ENCODE data around the gene USP20. TPM values are rescaled to one million over a fixed set of nuclear protein-coding genes. Genes with fewer than 3 reads are reported as not detected.

USP20 gene
- total and polyA plus RNA-seq, 4 experiments from 2014 or later, result 36.5 to 132 (median 89.6) TPM

DNA sequence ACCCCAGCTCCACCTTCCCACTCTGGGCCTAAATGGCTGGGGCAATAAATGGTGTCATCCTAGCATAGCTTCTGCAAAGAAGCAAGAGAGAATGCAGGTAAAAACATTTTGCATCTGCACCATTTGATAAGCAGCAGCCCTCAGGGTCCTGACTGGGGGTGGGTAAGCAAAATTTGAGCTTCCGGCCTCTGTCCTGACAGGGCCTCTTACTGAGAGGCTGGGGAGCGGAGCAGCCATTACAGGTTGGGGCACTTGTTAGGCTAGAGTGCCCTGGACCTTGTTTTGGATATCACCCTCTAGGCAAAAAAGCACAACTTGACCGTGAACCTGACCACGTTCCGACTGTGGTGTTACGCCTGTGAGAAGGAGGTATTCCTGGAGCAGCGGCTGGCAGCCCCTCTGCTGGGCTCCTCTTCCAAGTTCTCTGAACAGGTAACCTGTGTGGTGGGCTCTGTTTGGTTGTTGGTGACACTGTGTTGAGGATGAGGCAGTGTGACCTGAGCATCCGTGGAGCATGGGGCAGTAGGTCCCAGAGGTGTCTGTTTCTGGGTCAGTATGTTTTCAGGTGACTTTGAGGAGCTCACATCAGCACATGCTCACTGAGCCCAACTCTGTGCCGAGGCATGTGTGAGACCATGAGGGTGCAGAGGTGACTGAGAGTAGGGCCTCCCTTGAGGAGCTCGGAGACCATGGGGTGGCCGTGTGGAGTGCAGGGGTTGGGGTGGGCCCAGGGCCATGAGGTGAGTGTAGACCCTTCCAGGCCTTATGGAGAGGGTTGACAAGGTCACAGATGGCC lies 23.1 kb downstream of the USP20 start:
- peak overlapping the region; percentile 48 to 93 (median 70) for H3K27ac Mint-ChIP-seq
- no peaks in the 10 kb centered on the region for H3K9me3 ChIP-seq (ENCODE audit: control insufficient read depth in 1 of 2, low read length in 2 of 2)
- no peaks in the 10 kb centered on the region for H3K27me3 Mint-ChIP-seq
- no peaks in the 10 kb centered on the region for H3K27me3 ChIP-seq (ENCODE audit: insufficient read depth, low read length)
- DNase-seq, result no peak
- peaks cover 45% of the 10 kb centered on the region for H3K4me1 ChIP-seq (ENCODE audit: insufficient read depth, low read length)
- intact Hi-C loops (cut with micrococcal nuclease), result no loop called here
- H3K36me3 ChIP-seq (ENCODE audit: insufficient read depth, low read length), result peaks cover 59% of the 10 kb centered on the region
- H3K9me3 Mint-ChIP-seq, result no peaks in the 10 kb centered on the region
- peaks cover 51 to 67% of the 10 kb centered on the region in 2 donors for H3K36me3 Mint-ChIP-seq
- H3K4me3 ChIP-seq (ENCODE audit: low read length in 2 of 2), result no peak overlapping the region
- H3K27ac ChIP-seq (ENCODE audit: low read depth, low read length), result no peak overlapping the region
- no peak overlapping the region for H3K4me3 Mint-ChIP-seq
- POLR2A ChIA-PET (ENCODE audit: partially characterized antibody), result interaction anchor here (0.6 to 16.5 kb wide), 3 partner anchors 12 to 28 kb away, joined by 4 to 423 read pairs (median 4); no protein-coding TSS in a partner anchor
- CTCF ChIA-PET (ENCODE audit: partially characterized antibody), result interaction anchor here (1.0 kb wide), 1 partner anchor 13 kb away, joined by 3 read pairs; no protein-coding TSS in a partner anchor
- H3K4me1 Mint-ChIP-seq, result peaks cover 32 to 56% (median 44%) of the 10 kb centered on the region in 4 donors

DNA sequence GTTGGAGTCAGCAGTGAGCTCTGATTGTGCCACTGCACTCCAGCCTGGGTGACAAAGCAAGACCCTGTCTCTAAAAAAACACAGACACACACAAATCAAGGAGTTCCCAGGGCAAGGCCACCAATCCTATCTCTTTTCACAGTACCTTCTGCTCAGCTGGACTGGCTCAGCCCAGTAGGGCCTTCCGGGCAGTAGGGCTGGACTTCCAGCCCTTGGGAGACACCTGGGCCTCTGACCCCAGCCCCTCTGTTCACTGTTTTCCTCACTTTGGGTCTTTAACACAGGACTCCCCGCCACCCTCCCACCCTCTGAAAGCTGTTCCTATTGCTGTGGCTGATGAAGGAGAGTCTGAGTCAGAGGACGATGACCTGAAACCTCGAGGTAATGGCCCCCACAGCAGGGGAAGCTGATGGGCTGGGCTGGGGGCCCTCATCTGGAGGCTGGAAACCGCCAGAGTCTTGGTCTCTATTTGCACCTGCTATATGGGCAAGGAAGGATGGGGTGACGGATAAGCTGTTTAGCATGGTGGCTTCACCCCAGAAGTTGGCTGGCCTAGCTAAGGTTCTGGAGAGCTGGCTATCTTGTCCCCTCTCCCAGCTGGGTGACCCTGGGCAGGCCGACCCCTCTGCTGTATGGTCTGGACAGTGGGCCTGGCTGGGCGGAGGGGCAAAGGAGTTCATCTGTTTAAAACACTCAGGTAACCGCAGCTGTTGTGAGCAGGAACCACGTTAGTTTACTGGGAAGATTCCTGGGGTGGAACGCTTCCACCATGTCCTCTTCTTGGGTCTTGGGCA lies 25.6 kb downstream of the USP20 start:
- intact Hi-C loops (cut with micrococcal nuclease), result no loop called here
- H3K36me3 ChIP-seq (ENCODE audit: insufficient read depth, low read length), result peaks cover 46% of the 10 kb centered on the region
- no peaks in the 10 kb centered on the region for H3K27me3 ChIP-seq (ENCODE audit: insufficient read depth, low read length)
- H3K9me3 Mint-ChIP-seq, result no peaks in the 10 kb centered on the region
- no peak for DNase-seq
- peak overlapping the region in 1 of 8 donors; percentile 60 for H3K4me3 Mint-ChIP-seq
- H3K9me3 ChIP-seq (ENCODE audit: control insufficient read depth in 1 of 2, low read length in 2 of 2), result no peaks in the 10 kb centered on the region
- H3K4me3 ChIP-seq (ENCODE audit: low read length in 2 of 2), result no peak overlapping the region
- ChIA-PET POLR2A (ENCODE audit: partially characterized antibody) (interaction anchor here (0.6 to 16.5 kb wide), 4 partner anchors 25 to 145 kb away, joined by 3 to 423 read pairs (median 92); partner anchors contain the start of genes C9orf78 and USP20), CTCF (ENCODE audit: partially characterized antibody) (interaction anchor here (1.8 kb wide), 1 partner anchor 24 kb away, joined by 3 read pairs; no protein-coding TSS in a partner anchor)
- H3K27ac ChIP-seq (ENCODE audit: low read depth, low read length), result peak overlapping the region; percentile 32
- peaks cover 38 to 57% of the 10 kb centered on the region in 2 donors for H3K36me3 Mint-ChIP-seq
- H3K4me1 ChIP-seq (ENCODE audit: insufficient read depth, low read length), result peaks cover 60% of the 10 kb centered on the region
- peak overlapping the region in 6 of 7 donors; percentile 30 to 87 (median 79) for H3K27ac Mint-ChIP-seq
- H3K4me1 Mint-ChIP-seq, result peaks cover 28 to 63% (median 44%) of the 10 kb centered on the region in 4 donors
- H3K27me3 Mint-ChIP-seq, result no peaks in the 10 kb centered on the region

DNA sequence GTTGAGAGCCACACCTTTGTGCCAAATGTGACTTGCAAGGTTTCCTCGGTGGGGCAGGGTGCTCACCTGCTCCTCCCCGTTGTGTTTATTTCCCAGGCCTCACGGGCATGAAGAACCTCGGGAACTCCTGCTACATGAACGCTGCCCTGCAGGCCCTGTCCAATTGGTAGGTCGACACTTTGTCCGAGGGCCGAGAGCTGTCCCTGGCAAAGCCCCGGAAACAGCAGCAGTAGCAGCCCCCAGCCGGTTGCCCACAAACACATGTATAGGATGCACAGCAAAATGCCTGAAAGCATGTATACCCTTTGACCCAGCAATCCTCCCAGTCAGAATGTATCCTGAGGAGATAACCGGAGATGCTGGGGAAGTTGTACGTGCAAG lies 26.2 kb downstream of the USP20 start:
- H3K27ac ChIP-seq (ENCODE audit: low read depth, low read length), result peak overlapping the region; percentile 32
- H3K27me3 Mint-ChIP-seq, result no peaks in the 10 kb centered on the region
- ChIA-PET CTCF (ENCODE audit: partially characterized antibody) (interaction anchor here (1.8 kb wide), 1 partner anchor 24 kb away, joined by 3 read pairs; no protein-coding TSS in a partner anchor), POLR2A (ENCODE audit: partially characterized antibody) (interaction anchor here (0.6 to 16.5 kb wide), 3 partner anchors 25 to 238 kb away, joined by 3 to 423 read pairs (median 181); partner anchors contain the start of genes C9orf78 and USP20)
- H3K4me1 Mint-ChIP-seq, result peaks cover 33 to 69% (median 50%) of the 10 kb centered on the region in 4 donors
- H3K9me3 Mint-ChIP-seq, result no peaks in the 10 kb centered on the region
- H3K9me3 ChIP-seq (ENCODE audit: control insufficient read depth in 1 of 2, low read length in 2 of 2), result no peaks in the 10 kb centered on the region
- H3K4me3 ChIP-seq (ENCODE audit: low read length in 2 of 2), result no peak overlapping the region
- peak overlapping the region in 5 of 8 donors; percentile 28 to 71 (median 59) for H3K4me3 Mint-ChIP-seq
- H3K27me3 ChIP-seq (ENCODE audit: insufficient read depth, low read length), result no peaks in the 10 kb centered on the region
- no peak for DNase-seq
- H3K27ac Mint-ChIP-seq, result peak overlapping the region; percentile 72 to 98 (median 87)
- H3K4me1 ChIP-seq (ENCODE audit: insufficient read depth, low read length), result peaks cover 65% of the 10 kb centered on the region
- peaks cover 37 to 56% of the 10 kb centered on the region in 2 donors for H3K36me3 Mint-ChIP-seq
- intact Hi-C loops (cut with micrococcal nuclease), result no loop called here
- peaks cover 40% of the 10 kb centered on the region for H3K36me3 ChIP-seq (ENCODE audit: insufficient read depth, low read length)

DNA sequence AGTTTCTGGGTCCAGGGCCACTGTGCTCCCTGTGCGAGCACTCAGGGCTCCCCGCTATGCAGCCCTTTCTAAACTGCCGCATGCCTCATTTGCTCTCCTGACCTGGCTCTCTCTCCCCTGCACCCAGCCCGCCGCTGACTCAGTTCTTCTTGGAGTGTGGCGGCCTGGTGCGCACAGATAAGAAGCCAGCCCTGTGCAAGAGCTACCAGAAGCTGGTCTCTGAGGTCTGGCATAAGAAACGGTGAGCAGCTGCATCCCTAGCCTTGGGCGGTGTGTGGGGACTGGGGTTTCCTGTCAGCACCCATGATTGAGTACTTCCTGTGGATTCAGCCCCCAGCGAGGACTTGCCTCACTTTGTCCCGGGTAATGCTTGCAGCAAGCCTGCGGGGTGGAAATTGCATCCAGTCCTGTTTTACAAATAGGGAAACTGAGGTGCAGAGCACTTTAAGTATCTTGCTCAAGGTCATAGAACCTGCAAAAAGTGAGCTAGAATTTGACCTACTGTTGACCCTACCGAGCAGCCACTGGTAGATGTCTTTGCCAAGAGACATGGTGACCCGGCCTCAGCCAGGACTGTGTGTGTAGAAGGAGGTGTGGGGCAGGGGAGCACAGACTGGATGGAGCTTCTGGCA lies 27.9 kb downstream of the USP20 start:
- H3K36me3 ChIP-seq (ENCODE audit: insufficient read depth, low read length), result peaks cover 24% of the 10 kb centered on the region
- H3K9me3 ChIP-seq (ENCODE audit: control insufficient read depth in 1 of 2, low read length in 2 of 2), result no peaks in the 10 kb centered on the region
- intact Hi-C loops (cut with micrococcal nuclease), result no loop called here
- peak overlapping the region in 1 of 2 donors; percentile 29 for H3K4me3 ChIP-seq (ENCODE audit: low read length in 2 of 2)
- H3K36me3 Mint-ChIP-seq, result peaks cover 34 to 48% of the 10 kb centered on the region in 2 donors
- H3K4me3 Mint-ChIP-seq, result peak overlapping the region; percentile 34 to 88 (median 77)
- no peaks in the 10 kb centered on the region for H3K27me3 ChIP-seq (ENCODE audit: insufficient read depth, low read length)
- H3K9me3 Mint-ChIP-seq, result no peaks in the 10 kb centered on the region
- no peaks in the 10 kb centered on the region for H3K27me3 Mint-ChIP-seq
- DNase-seq, result peak; percentile 57 to 87 (median 73)
- peaks cover 83% of the 10 kb centered on the region for H3K4me1 ChIP-seq (ENCODE audit: insufficient read depth, low read length)
- ChIA-PET POLR2A (ENCODE audit: partially characterized antibody) (interaction anchor here (0.8 to 16.5 kb wide), 13 partner anchors 9 to 182 kb away, joined by 3 to 423 read pairs (median 3); partner anchors contain the start of genes C9orf78 and USP20), CTCF (ENCODE audit: partially characterized antibody) (interaction anchor here (2.4 kb wide), 1 partner anchor 22 kb away, joined by 8 read pairs; no protein-coding TSS in a partner anchor)
- peaks cover 42 to 79% (median 64%) of the 10 kb centered on the region in 4 donors for H3K4me1 Mint-ChIP-seq
- H3K27ac ChIP-seq (ENCODE audit: low read depth, low read length), result peak overlapping the region; percentile 43
- peak overlapping the region; percentile 85 to 98 (median 93) for H3K27ac Mint-ChIP-seq

DNA sequence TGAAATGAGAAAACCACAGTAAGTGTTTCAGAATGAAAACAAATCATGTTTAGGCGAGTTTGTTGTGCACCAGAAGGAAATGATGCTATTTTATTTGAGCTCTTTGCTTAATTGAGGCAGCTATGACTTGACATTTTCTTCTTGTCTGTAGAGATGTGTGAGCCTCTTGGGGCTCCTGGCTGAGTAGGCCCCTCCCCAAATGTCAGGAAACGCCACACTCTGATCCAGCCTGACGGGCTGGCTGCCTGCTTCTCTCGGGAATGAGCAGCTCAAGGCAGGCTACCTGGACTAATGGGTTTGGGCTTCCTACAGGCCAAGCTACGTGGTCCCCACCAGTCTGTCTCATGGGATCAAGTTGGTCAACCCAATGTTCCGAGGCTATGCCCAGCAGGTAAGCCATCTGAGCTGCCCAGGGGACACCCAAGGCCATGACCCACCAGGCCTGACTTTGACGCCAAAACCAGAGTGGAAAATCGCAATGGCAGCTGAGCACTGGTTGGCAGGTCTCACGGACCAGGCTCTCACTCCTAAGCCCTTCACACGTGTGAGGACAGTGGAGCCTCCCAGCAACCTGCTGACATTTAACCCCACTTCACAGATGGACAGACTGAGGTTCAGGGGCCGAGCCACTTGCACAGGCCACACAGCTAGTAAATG lies 29.9 kb downstream of the USP20 start:
- Histone ChIP-seq H3K27ac (ENCODE audit: low read depth, low read length) (peak overlapping the region; percentile 42), H3K36me3 (ENCODE audit: insufficient read depth, low read length) (peaks cover 16% of the 10 kb centered on the region), H3K4me3 (ENCODE audit: low read length in 2 of 2) (peak overlapping the region in 1 of 2 donors; percentile 18), H3K27me3 (ENCODE audit: insufficient read depth, low read length) (no peaks in the 10 kb centered on the region), H3K9me3 (ENCODE audit: control insufficient read depth in 1 of 2, low read length in 2 of 2) (no peaks in the 10 kb centered on the region), H3K4me1 (ENCODE audit: insufficient read depth, low read length) (peaks cover 97% of the 10 kb centered on the region)
- Mint-ChIP-seq H3K4me1 (peaks cover 46 to 96% (median 76%) of the 10 kb centered on the region in 4 donors), H3K36me3 (peaks cover 29 to 49% of the 10 kb centered on the region in 2 donors), H3K4me3 (peak overlapping the region in 6 of 8 donors; percentile 17 to 76 (median 38)), H3K27ac (peak overlapping the region; percentile 43 to 98 (median 85)), H3K9me3 (no peaks in the 10 kb centered on the region), H3K27me3 (no peaks in the 10 kb centered on the region)
- intact Hi-C loops (cut with micrococcal nuclease), result no loop called here
- ChIA-PET CTCF (ENCODE audit: partially characterized antibody) (interaction anchor here (1.0 to 2.4 kb wide), 3 partner anchors 20 to 217 kb away, joined by 3 to 8 read pairs (median 3); no protein-coding TSS in a partner anchor), POLR2A (ENCODE audit: partially characterized antibody) (interaction anchor here (1.3 to 16.5 kb wide), 5 partner anchors 14 to 41 kb away, joined by 4 to 423 read pairs (median 4); partner anchors contain the start of genes C9orf78, TOR1A and USP20)
- no peak for DNase-seq

Measured in CD4-positive, alpha-beta memory T cell (primary cell).